ENCODE measurements around the gene TUBE1. TPM values are rescaled to one million over a fixed set of nuclear protein-coding genes. Genes with fewer than 3 reads are reported as not detected.

TUBE1 gene
- total RNA-seq, 1 experiment from 2014 or later, result 11.6 TPM

DNA sequence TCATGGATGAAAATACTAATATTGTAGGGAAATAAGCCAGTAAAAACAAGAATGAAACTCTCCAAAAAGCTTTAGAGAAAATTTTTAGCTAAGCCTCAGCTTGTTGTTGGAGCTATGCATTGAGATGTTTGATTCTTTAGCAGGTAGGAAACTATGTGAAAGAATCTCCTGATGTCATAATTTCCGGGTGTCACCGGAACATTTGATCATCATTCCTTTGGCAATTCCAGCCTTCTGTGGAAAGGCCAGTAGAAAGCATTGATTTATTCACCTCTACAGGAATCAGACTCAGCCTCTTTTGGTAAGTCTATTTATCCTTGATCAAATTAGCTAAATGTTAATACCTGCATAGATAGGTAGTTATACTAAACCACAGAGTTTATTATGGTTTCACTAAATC lies 9.6 kb upstream of the TUBE1 start:
- H3K27ac ChIP-seq (ENCODE audit: insufficient read length, low read depth, low read length), result no peak overlapping the region
- H4K5ac ChIP-seq (ENCODE audit: insufficient read length, low read depth, low read length), result no peak overlapping the region
- no peaks in the 10 kb centered on the region for H3K79me2 ChIP-seq (ENCODE audit: insufficient read depth, low read length)
- H3K4me2 ChIP-seq (ENCODE audit: insufficient read depth, insufficient read length, low read length), result no peak overlapping the region
- DNase-seq, result no peak
- no peak overlapping the region for H2BK120ac ChIP-seq (ENCODE audit: low read depth, low read length, poor library complexity, severe bottlenecking)
- no peak overlapping the region for H3T11ph ChIP-seq (ENCODE audit: low read length)
- H3K27me3 ChIP-seq (ENCODE audit: insufficient read depth, low read length), result no peaks in the 10 kb centered on the region
- Mint-ChIP-seq H3K4me3 (no peak overlapping the region), H3K27ac (no peak overlapping the region), H3K27me3 (ENCODE audit: low read depth) (no peaks in the 10 kb centered on the region), H3K4me1 (peaks cover 20 to 27% of the 10 kb centered on the region in 2 experiments), H3K9me3 (no peaks in the 10 kb centered on the region), H3K36me3 (ENCODE audit: insufficient read depth in 1 of 3, low read depth in 3 of 3) (no peaks in the 10 kb centered on the region; a peak in 1 of 7 replicates)
- H3K14ac ChIP-seq (ENCODE audit: insufficient read depth, low read length), result no peak overlapping the region
- no peak overlapping the region for H2BK15ac ChIP-seq (ENCODE audit: low read depth, low read length)
- H3K23me2 ChIP-seq (ENCODE audit: insufficient read length, low read depth, low read length, poor library complexity, severe bottlenecking), result no peaks in the 10 kb centered on the region
- TF ChIP-seq, protein P1, sequence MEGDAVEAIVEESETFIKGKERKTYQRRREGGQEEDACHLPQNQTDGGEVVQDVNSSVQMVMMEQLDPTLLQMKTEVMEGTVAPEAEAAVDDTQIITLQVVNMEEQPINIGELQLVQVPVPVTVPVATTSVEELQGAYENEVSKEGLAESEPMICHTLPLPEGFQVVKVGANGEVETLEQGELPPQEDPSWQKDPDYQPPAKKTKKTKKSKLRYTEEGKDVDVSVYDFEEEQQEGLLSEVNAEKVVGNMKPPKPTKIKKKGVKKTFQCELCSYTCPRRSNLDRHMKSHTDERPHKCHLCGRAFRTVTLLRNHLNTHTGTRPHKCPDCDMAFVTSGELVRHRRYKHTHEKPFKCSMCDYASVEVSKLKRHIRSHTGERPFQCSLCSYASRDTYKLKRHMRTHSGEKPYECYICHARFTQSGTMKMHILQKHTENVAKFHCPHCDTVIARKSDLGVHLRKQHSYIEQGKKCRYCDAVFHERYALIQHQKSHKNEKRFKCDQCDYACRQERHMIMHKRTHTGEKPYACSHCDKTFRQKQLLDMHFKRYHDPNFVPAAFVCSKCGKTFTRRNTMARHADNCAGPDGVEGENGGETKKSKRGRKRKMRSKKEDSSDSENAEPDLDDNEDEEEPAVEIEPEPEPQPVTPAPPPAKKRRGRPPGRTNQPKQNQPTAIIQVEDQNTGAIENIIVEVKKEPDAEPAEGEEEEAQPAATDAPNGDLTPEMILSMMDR (conservative IDR thresholded peaks at IDR 0.05), result no peak
- H3K18ac ChIP-seq (ENCODE audit: insufficient read length, low read depth, low read length), result no peak overlapping the region
- no peak overlapping the region for H2BK12ac ChIP-seq (ENCODE audit: insufficient read length, low read depth, low read length)
- no peak overlapping the region for H3K23ac ChIP-seq (ENCODE audit: insufficient read length, low read depth, low read length)
- no peak overlapping the region for H2AK5ac ChIP-seq (ENCODE audit: insufficient read length, low read length)
- WGBS (ENCODE audit: extremely low coverage, insufficient read length, low lambda C conversion rate), result no CpG with 5 or more reads among the region's 2 CpGs
- H4K20me1 ChIP-seq (ENCODE audit: control insufficient read depth, insufficient read depth, insufficient read length), result no peaks in the 10 kb centered on the region
- no peaks in the 10 kb centered on the region for H3K79me1 ChIP-seq (ENCODE audit: insufficient read depth, low read depth, low read length, poor library complexity, severe bottlenecking)
- no peak overlapping the region for H4K91ac ChIP-seq (ENCODE audit: insufficient read length, low read depth, low read length)
- no peak overlapping the region for H2BK20ac ChIP-seq (ENCODE audit: low read depth, low read length, poor library complexity, severe bottlenecking)
- no peak overlapping the region for H3K9ac ChIP-seq (ENCODE audit: extremely low read depth, insufficient read length, low read length)
- no peaks in the 10 kb centered on the region for H3K9me3 ChIP-seq (ENCODE audit: control insufficient read depth, low read depth, low read length)
- no peak overlapping the region for H3K56ac ChIP-seq (ENCODE audit: insufficient read length, low read depth, low read length)
- H2AFZ ChIP-seq (ENCODE audit: low read length), result no peak overlapping the region
- H3K4ac ChIP-seq (ENCODE audit: low read depth, low read length), result no peak overlapping the region
- H3K4me1 ChIP-seq (ENCODE audit: insufficient read depth, low read length), result peaks cover 12% of the 10 kb centered on the region
- no peak overlapping the region for H4K8ac ChIP-seq (replicated peaks; ENCODE audit: insufficient read length, low read depth, low read length)
- H2BK5ac ChIP-seq (ENCODE audit: insufficient read length, low read length), result no peak overlapping the region

Data from H9 (cell line).